Natural killer cell (primary cell): ENCODE data around the gene RCAN2. TPM values are rescaled to one million over a fixed set of nuclear protein-coding genes. Genes with fewer than 3 reads are reported as not detected.

ENCODE experiments used
- ATAC-seq, 3 donors: fragments of 150-1000 bp in 2 of 3; fragments of 200-7000 bp in 1 of 3; cut with Tn5 transposase; 1 replicate in 1 of 3; 2 replicates in 2 of 3; pipeline ENCODE4 v1.10.0; 2021; ENCODE audit warnings: mild to moderate bottlenecking in 2 of 3, moderate library complexity in 2 of 3
- DNase-seq, 2 donors: peaks; one replicate each; pipeline versions ENCODE4 v3.0.0 to v3.0.0-alpha.2; 2013 to 2021; ENCODE audit warnings: mixed read lengths in 1 of 2
- H3K27ac ChIP-seq: one replicate; pipeline ENCODE4 v1.5.1; 2013; ENCODE audit warnings: mild to moderate bottlenecking, low read length
- H3K27me3 ChIP-seq: one replicate; pipeline ENCODE4 v1.6.1; 2013; ENCODE audit warnings: low read length; ENCODE audit not compliant: control insufficient read depth, insufficient read depth
- H3K36me3 ChIP-seq: one replicate; pipeline ENCODE4 v1.6.1; 2013; ENCODE audit warnings: low read length; ENCODE audit not compliant: control insufficient read depth, insufficient read depth
- H3K4me1 ChIP-seq: one replicate; pipeline ENCODE4 v1.6.1; 2013; ENCODE audit warnings: low read length; ENCODE audit not compliant: control insufficient read depth, insufficient read depth
- H3K4me3 ChIP-seq: one replicate; pipeline ENCODE4 v1.5.1; 2013; ENCODE audit warnings: low read length
- H3K9me3 ChIP-seq: one replicate; pipeline ENCODE4 v1.6.1; 2013; ENCODE audit warnings: low read length; ENCODE audit not compliant: control insufficient read depth, insufficient read depth
- H3K27ac Mint-ChIP-seq, 2 donors: one replicate each; pipeline ENCODE4 v1.8.0; 2022; ENCODE audit warnings: mild to moderate bottlenecking in 2 of 2, mixed read lengths in 2 of 2, moderate library complexity in 1 of 2
- H3K27me3 Mint-ChIP-seq, 2 donors: one replicate each; pipeline ENCODE4 v1.8.0; 2022; ENCODE audit warnings: low read depth in 2 of 2, mixed read lengths in 2 of 2
- H3K36me3 Mint-ChIP-seq: one replicate; pipeline ENCODE4 v1.8.0; 2022; ENCODE audit warnings: mixed read lengths
- H3K4me1 Mint-ChIP-seq, 2 donors: one replicate each; pipeline ENCODE4 v1.8.0; 2022; ENCODE audit warnings: mixed read lengths in 2 of 2
- H3K4me3 Mint-ChIP-seq: one replicate; pipeline ENCODE4 v1.8.0; 2022; ENCODE audit warnings: mild to moderate bottlenecking, moderate library complexity, mixed read lengths
- H3K9me3 Mint-ChIP-seq, 2 donors: one replicate each; pipeline ENCODE4 v1.8.0; 2022; ENCODE audit warnings: mixed read lengths in 2 of 2
- WGBS: methylation state at CpG from one replicate; pipeline ENCODE4 v1.1.7; 2013; ENCODE audit warnings: missing lambda C conversion rate; ENCODE audit not compliant: insufficient coverage; 5-methylcytosine and 5-hydroxymethylcytosine counted together
- intact Hi-C: fragments of 100-400 bp; cut with micrococcal nuclease; formaldehyde crosslinking; loops from one replicate; pipeline ENCODE4 v1.14.2; 2022
- total RNA-seq, 4 donors: library from RNA; stranded (reverse); fragments of 120-200 nt in 1 of 4; gene quantifications; one replicate each; pipeline versions ENCODE4 v1.2.3 to v1.2.4, GENCODE V29; 2013 to 2022
- TF ChIP-seq, protein P1 (sequence below): fragments of 200-600 bp; IDR thresholded peaks from one replicate; pipeline ENCODE4 v1.8.0; 2022; ENCODE audit warnings: antibody characterized with exemption

The RCAN2 gene
- total RNA-seq, 3 donors from 2014 or later (not counting 1 experiment from before 2014, with no cell fraction given): 0.43 TPM; not detected in 2

DNA sequence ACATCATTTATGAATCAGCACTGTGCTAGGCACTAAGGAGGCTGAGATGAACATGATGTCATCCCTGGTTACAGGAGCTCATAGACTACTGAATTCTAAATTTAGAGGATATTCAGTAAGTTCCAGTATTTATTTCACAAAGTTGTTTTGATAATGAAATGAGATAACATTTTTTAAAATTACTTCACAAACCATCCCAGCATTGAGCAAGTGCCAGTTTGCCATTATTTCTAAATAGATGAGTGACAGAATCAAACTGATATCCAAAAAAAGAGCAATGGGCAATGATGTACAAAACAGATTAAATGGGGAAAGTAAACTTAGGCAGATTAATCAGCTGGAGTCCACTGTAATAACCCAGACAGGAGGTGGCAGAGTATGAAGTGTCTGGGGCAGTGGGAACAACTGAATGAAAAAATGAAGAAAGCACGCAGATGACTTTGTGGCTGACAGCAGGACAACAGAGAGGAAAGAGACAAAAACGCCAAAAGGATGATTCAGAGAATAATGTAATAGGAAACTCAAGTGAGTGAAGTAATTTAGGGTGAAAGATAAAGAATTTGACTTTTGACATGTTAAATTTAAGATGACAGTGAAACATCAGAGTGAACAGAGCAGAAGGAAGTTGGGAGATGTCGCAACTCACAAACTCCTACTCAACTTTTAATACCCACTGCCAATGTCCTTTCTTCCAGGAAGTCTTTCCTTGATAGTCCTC lies 70.2 kb downstream of the RCAN2 start:
- TF ChIP-seq, protein P1, sequence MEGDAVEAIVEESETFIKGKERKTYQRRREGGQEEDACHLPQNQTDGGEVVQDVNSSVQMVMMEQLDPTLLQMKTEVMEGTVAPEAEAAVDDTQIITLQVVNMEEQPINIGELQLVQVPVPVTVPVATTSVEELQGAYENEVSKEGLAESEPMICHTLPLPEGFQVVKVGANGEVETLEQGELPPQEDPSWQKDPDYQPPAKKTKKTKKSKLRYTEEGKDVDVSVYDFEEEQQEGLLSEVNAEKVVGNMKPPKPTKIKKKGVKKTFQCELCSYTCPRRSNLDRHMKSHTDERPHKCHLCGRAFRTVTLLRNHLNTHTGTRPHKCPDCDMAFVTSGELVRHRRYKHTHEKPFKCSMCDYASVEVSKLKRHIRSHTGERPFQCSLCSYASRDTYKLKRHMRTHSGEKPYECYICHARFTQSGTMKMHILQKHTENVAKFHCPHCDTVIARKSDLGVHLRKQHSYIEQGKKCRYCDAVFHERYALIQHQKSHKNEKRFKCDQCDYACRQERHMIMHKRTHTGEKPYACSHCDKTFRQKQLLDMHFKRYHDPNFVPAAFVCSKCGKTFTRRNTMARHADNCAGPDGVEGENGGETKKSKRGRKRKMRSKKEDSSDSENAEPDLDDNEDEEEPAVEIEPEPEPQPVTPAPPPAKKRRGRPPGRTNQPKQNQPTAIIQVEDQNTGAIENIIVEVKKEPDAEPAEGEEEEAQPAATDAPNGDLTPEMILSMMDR: no peak
- Histone ChIP-seq H3K27me3 (peaks cover 2% of the 10 kb centered on the region), H3K36me3 (no peaks in the 10 kb centered on the region), H3K4me1 (no peaks in the 10 kb centered on the region), H3K9me3 (no peaks in the 10 kb centered on the region), H3K27ac (no peak overlapping the region), H3K4me3 (no peak overlapping the region)
- H3K9me3 Mint-ChIP-seq: no peaks in the 10 kb centered on the region
- no peak for ATAC-seq
- WGBS: 89% methylated on average over 3 of the region's 3 CpGs
- no peak overlapping the region for H3K4me3 Mint-ChIP-seq
- intact Hi-C loops: no loop called here
- DNase-seq: no peak
- H3K27ac Mint-ChIP-seq: no peak overlapping the region
- H3K36me3 Mint-ChIP-seq: no peaks in the 10 kb centered on the region
- peaks cover 20 to 26% of the 10 kb centered on the region in 2 donors for H3K27me3 Mint-ChIP-seq
- H3K4me1 Mint-ChIP-seq: no peaks in the 10 kb centered on the region

DNA sequence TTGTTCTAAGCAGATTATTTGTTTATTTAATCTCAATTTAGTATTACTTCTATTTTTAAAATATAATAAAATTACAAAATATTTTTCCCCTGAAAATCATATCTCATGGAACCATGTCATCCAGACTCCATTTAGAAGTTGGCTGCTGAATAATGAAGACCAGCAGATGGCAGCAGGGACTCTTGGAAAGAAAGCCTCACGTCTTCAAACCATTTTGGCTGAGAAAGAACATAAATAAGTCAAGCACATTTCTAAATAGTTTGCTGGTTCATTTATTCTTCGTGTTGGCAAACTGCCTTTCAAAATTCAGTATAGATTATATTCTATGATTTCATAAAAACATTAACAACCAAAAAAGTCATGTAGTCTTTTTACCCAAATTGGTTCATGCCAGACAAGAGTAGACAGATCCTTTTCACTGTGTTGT lies 71.7 kb downstream of the RCAN2 start:
- no peaks in the 10 kb centered on the region for H3K9me3 Mint-ChIP-seq
- Histone ChIP-seq H3K4me3 (no peak overlapping the region), H3K36me3 (no peaks in the 10 kb centered on the region), H3K27ac (no peak overlapping the region), H3K27me3 (peaks cover 2% of the 10 kb centered on the region), H3K4me1 (no peaks in the 10 kb centered on the region), H3K9me3 (no peaks in the 10 kb centered on the region)
- TF ChIP-seq, protein P1: peak; percentile 21
- H3K4me1 Mint-ChIP-seq: no peaks in the 10 kb centered on the region
- H3K36me3 Mint-ChIP-seq: no peaks in the 10 kb centered on the region
- H3K4me3 Mint-ChIP-seq: no peak overlapping the region
- intact Hi-C loops: no loop called here
- H3K27me3 Mint-ChIP-seq: peaks cover 23 to 25% of the 10 kb centered on the region in 2 donors
- DNase-seq: peak in 1 of 2 donors; percentile 45
- ATAC-seq: no peak
- H3K27ac Mint-ChIP-seq: no peak overlapping the region
- 0% methylated on average over 1 of the region's 2 CpGs for WGBS

DNA sequence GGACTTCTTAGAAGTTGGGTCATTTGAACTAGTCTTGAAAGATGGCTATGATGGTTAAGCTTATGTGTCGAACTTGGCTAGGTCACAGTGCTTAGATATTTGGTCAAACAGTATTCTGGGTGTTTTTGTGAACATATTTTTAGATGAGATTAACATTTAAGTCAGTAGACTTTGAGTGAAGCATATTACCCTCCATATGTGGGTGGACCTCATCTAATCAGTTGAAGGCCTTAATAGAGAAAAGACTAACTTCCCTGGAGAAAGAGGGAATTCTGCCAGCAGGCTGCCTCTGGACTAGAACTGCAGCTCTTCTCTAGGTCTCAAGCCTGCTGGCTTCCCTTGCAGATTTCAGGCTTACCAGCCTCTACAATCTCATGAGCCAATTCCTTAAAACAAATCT lies 76.9 kb downstream of the RCAN2 start:
- no peaks in the 10 kb centered on the region for H3K27me3 ChIP-seq
- 0% methylated on average over 1 of the region's 1 CpG for WGBS

More for the DNA sequence above, 76.9 kb downstream of the RCAN2 start:
- no peaks in the 10 kb centered on the region for H3K36me3 Mint-ChIP-seq
- DNase-seq: no peak
- no peaks in the 10 kb centered on the region for H3K4me1 ChIP-seq
- TF ChIP-seq, protein P1: no peak
- intact Hi-C loops: no loop called here
- H3K4me3 ChIP-seq: no peak overlapping the region
- H3K9me3 ChIP-seq: no peaks in the 10 kb centered on the region
- no peaks in the 10 kb centered on the region for H3K9me3 Mint-ChIP-seq
- no peak overlapping the region for H3K27ac Mint-ChIP-seq
- H3K36me3 ChIP-seq: no peaks in the 10 kb centered on the region
- no peaks in the 10 kb centered on the region for H3K4me1 Mint-ChIP-seq
- no peak for ATAC-seq
- peaks cover 6 to 7% of the 10 kb centered on the region in 2 donors for H3K27me3 Mint-ChIP-seq
- H3K27ac ChIP-seq: no peak overlapping the region
- H3K4me3 Mint-ChIP-seq: no peak overlapping the region
